HCT116 (cell line): ENCODE data around the gene OPCML. TPM values are rescaled to one million over a fixed set of nuclear protein-coding genes. Genes with fewer than 3 reads are reported as not detected.

Experiments used
- ATAC-seq: fragments of 200-7000 bp; cut with Tn5 transposase; 2 replicates; pipeline ENCODE4 v1.9.1; 2020; ENCODE audit warnings: mild to moderate bottlenecking, moderate library complexity
- BruUV-seq: library from RNA; stranded (reverse); fragments of 400-500 nt; replicated peaks from 2 replicates; lab custom pipeline; 2021; lab: Mats Ljungman, UMichigan
- CTCF ChIA-PET: fragments of 300-600 bp; sonication (Branson Sonifier 250); formaldehyde crosslinking; loops from one replicate; lab custom pipeline; 2021; ENCODE audit warnings: antibody characterized with exemption; lab: Charles Lee
- POLR2A ChIA-PET: fragments of 300-600, 350-600 bp; sonication (Branson Sonifier 250); formaldehyde crosslinking; loops from one replicate; lab custom pipeline; 2021; ENCODE audit warnings: antibody characterized with exemption; lab: Charles Lee
- RAD21 ChIA-PET, 2 experiments: fragments of 300-600 bp; sonication (Branson Sonifier 250); formaldehyde crosslinking; loops; one replicate each; lab custom pipeline; 2023; ENCODE audit warnings: low total read pairs in 2 of 2; ENCODE audit not compliant: uncharacterized antibody in 2 of 2, unreplicated experiment in 2 of 2, low non-redundant PET in 1 of 2; lab: Charles Lee
- DNase-seq: peaks from one replicate; pipeline ENCODE4 v3.0.0-alpha.2; 2010; ENCODE audit warnings: low read depth, low spot score
- H2AFZ ChIP-seq: fragments of 200-600 bp; shearing (Covaris generic), sonication (generic); 2 replicates; pipeline ENCODE4 v1.6.1; 2017; ENCODE audit warnings: low read depth, mixed run types, mixed read lengths, antibody characterized with exemption, low read length; ENCODE audit not compliant: poor library complexity, severe bottlenecking
- H3K27ac ChIP-seq: 2 replicates; pipeline ENCODE4 v1.5.1; 2012; ENCODE audit warnings: low read depth, low read length
- H3K27me3 ChIP-seq: fragments of 200-600 bp; sonication (generic); 2 replicates; pipeline ENCODE4 v1.6.1; 2016; ENCODE audit warnings: mixed run types, low read length, mixed read lengths; ENCODE audit not compliant: insufficient read depth
- H3K36me3 ChIP-seq, 2 experiments: fragments of 200-500 bp in 1 of 2; fragments of 200-600 bp in 1 of 2; sonication (Bioruptor generic) in 1 of 2; sonication (generic) in 1 of 2; 2 replicates each; pipeline versions ENCODE4 v1.5.1 to v1.6.1; 2014 to 2016; ENCODE audit warnings: low read length in 2 of 2, inconsistent platforms in 1 of 2, mixed read lengths in 1 of 2, mixed run types in 1 of 2; ENCODE audit not compliant: insufficient read depth in 2 of 2, control insufficient read depth in 1 of 2
- H3K4me1 ChIP-seq, 2 experiments: fragments of 200-600 bp in 1 of 2; sonication (generic) in 1 of 2; 2 replicates each; pipeline versions ENCODE4 v1.5.1 to v1.6.1; 2012 to 2017; ENCODE audit warnings: low read length in 2 of 2, inconsistent platforms in 1 of 2, mild to moderate bottlenecking in 1 of 2, mixed read lengths in 1 of 2, mixed run types in 1 of 2, moderate library complexity in 1 of 2; ENCODE audit not compliant: insufficient read depth in 2 of 2, control insufficient read depth in 1 of 2
- H3K4me2 ChIP-seq: fragments of 200-600 bp; sonication (generic); 2 replicates; pipeline ENCODE4 v1.6.1; 2017; ENCODE audit warnings: mixed run types, low read length, mixed read lengths
- H3K4me3 ChIP-seq, 2 experiments: fragments of 200-600 bp in 1 of 2; sonication (generic) in 1 of 2; replicated peaks in 1 of 2; 2 replicates each; pipeline ENCODE4 v1.5.1; 2011 to 2016; ENCODE audit warnings: low read length in 2 of 2, control low read depth in 1 of 2, low read depth in 1 of 2, mild to moderate bottlenecking in 1 of 2, mixed read lengths in 1 of 2, mixed run types in 1 of 2
- H3K79me2 ChIP-seq: fragments of 200-600 bp; sonication (generic); 2 replicates; pipeline ENCODE4 v1.6.1; 2017; ENCODE audit warnings: mild to moderate bottlenecking, mixed run types, low read length, moderate library complexity, mixed read lengths; ENCODE audit not compliant: insufficient read depth
- H3K9ac ChIP-seq: fragments of 200-600 bp; sonication (generic); 2 replicates; pipeline ENCODE4 v1.6.1; 2016; ENCODE audit warnings: low read length, mixed read lengths
- H3K9me2 ChIP-seq: fragments of 200-600 bp; sonication (generic), shearing (Covaris generic); 2 replicates; pipeline ENCODE4 v1.6.1; 2017; ENCODE audit warnings: mixed run types, mild to moderate bottlenecking, moderate library complexity; ENCODE audit not compliant: insufficient read depth
- H3K9me3 ChIP-seq, 2 experiments: fragments of 200-500 bp in 1 of 2; fragments of 200-600 bp in 1 of 2; sonication (Bioruptor generic) in 1 of 2; sonication (generic) in 1 of 2; 2 replicates each; pipeline ENCODE4 v1.6.1; 2014 to 2017; ENCODE audit warnings: low read length in 2 of 2, mixed read lengths in 2 of 2, inconsistent platforms in 1 of 2, low read depth in 1 of 2, mild to moderate bottlenecking in 1 of 2, mixed run types in 1 of 2, moderate library complexity in 1 of 2; ENCODE audit not compliant: control insufficient read depth in 1 of 2, insufficient read depth in 1 of 2
- H4K20me1 ChIP-seq: fragments of 200-600 bp; sonication (generic), shearing (Covaris generic); 2 replicates; pipeline ENCODE4 v1.6.1; 2017; ENCODE audit warnings: mixed run types, mild to moderate bottlenecking, moderate library complexity; ENCODE audit not compliant: insufficient read depth
- CEBPB ChIP-seq: IDR thresholded peaks from 2 replicates; pipeline ENCODE4 v1.6.1; 2012; ENCODE audit warnings: low read depth
- CTCF ChIP-seq, 3 experiments: fragments of 200-600 bp in 1 of 3; sonication (generic) in 1 of 3; IDR thresholded peaks in 2 of 3; conservative IDR thresholded peaks in 1 of 3; 2 replicates each; pipeline ENCODE4 v1.5.1; 2012 to 2017; ENCODE audit warnings: low read depth in 2 of 3, low read length in 2 of 3, antibody characterized with exemption in 1 of 3, borderline replicate concordance in 1 of 3, control low read depth in 1 of 3, mild to moderate bottlenecking in 1 of 3, mixed read lengths in 1 of 3, mixed run types in 1 of 3, moderate library complexity in 1 of 3; ENCODE audit not compliant: insufficient read depth in 1 of 3
- EGR1 ChIP-seq: IDR thresholded peaks from 2 replicates; pipeline ENCODE4 v1.6.1; 2012; ENCODE audit warnings: low read depth
- EZH2 ChIP-seq: fragments of 200-600 bp; sonication (generic); IDR thresholded peaks from 2 replicates; pipeline ENCODE4 v1.6.1; 2017; ENCODE audit warnings: antibody characterized with exemption, mixed run types
- EZH2phosphoT487 ChIP-seq: fragments of 200-600 bp; IDR thresholded peaks from 2 replicates; pipeline ENCODE4 v1.6.1; 2018; ENCODE audit warnings: antibody characterized with exemption, borderline replicate concordance
- FOSL1 ChIP-seq: IDR thresholded peaks from 2 replicates; pipeline ENCODE4 v1.6.1; 2012; ENCODE audit warnings: low read depth
- POLR2A ChIP-seq: IDR thresholded peaks from 2 replicates; pipeline ENCODE4 v1.7.0; 2011; ENCODE audit warnings: borderline replicate concordance; ENCODE audit not compliant: insufficient read depth, insufficient read length; ENCODE audit errors: extremely low read depth
- POLR2AphosphoS5 ChIP-seq: IDR thresholded peaks from 2 replicates; pipeline ENCODE4 v1.6.1; 2011; ENCODE audit warnings: mild to moderate bottlenecking, low read depth, low read length, moderate library complexity
- RAD21 ChIP-seq: IDR thresholded peaks from 2 replicates; pipeline ENCODE4 v1.6.1; 2012; ENCODE audit warnings: low read depth, mild to moderate bottlenecking
- SP1 ChIP-seq: IDR thresholded peaks from 2 replicates; pipeline ENCODE4 v1.6.1; 2012; ENCODE audit warnings: low read depth
- SRF ChIP-seq: IDR thresholded peaks from 2 replicates; pipeline ENCODE4 v1.6.1; 2012; ENCODE audit warnings: low read depth
- intact Hi-C: fragments of 100-400 bp; cut with micrococcal nuclease; formaldehyde crosslinking; loops from 2 replicates; pipeline ENCODE4 v1.10.0; 2022
- total RNA-seq: library from RNA; stranded (reverse); gene quantifications from one replicate; pipeline ENCODE4 v1.2.1, GENCODE V29; 2021; ENCODE audit not compliant: unreplicated experiment

The OPCML gene
- total RNA-seq, 1 experiment from 2014 or later, result not detected

- no peak overlapping the region for H3K9ac ChIP-seq
- H4K20me1 ChIP-seq, result no peaks in the 10 kb centered on the region
- BruUV-seq, result no TSS peak
- ATAC-seq, result no peak
- H3K4me1 ChIP-seq, result no peaks in the 10 kb centered on the region
- no peaks in the 10 kb centered on the region for H3K79me2 ChIP-seq
- H3K4me3 ChIP-seq, result no peak overlapping the region
- RAD21 ChIA-PET, result no interaction called here
- intact Hi-C loops, result no loop called here
- no peak for TF ChIP-seq SP1
- TF ChIP-seq RAD21, result no peak
- no peak for TF ChIP-seq FOSL1
- TF ChIP-seq POLR2AphosphoS5, result no peak
- no peak for TF ChIP-seq EGR1
- no peak for TF ChIP-seq POLR2A
- no peak for TF ChIP-seq EZH2phosphoT487
- no peak for TF ChIP-seq CTCF (IDR thresholded peaks at IDR 0.05 in 2 of 3, conservative IDR thresholded peaks at IDR 0.05 in 1 of 3; ENCODE audit: borderline replicate concordance in 1 of 3, insufficient read depth in 1 of 3, low read depth in 2 of 3, low read length in 2 of 3)
- no peak for TF ChIP-seq EZH2
- no peak for TF ChIP-seq SRF
- no peak for TF ChIP-seq CEBPB
- TF ChIP-seq, all 23 proteins: peak for 0
- H3K4me2 ChIP-seq, result no peak overlapping the region
- ChIA-PET CTCF (no interaction called here), POLR2A (no interaction called here)
- no peak overlapping the region for H2AFZ ChIP-seq
- H3K9me2 ChIP-seq, result no peaks in the 10 kb centered on the region
- H3K27ac ChIP-seq, result no peak overlapping the region
- H3K9me3 ChIP-seq, result peaks cover 0 to 11% of the 10 kb centered on the region in 2 experiments; a peak in 2 of 4 replicates
- no peak for DNase-seq
- H3K27me3 ChIP-seq, result no peaks in the 10 kb centered on the region
- H3K36me3 ChIP-seq, result no peaks in the 10 kb centered on the region
Measured at GRCh38 chr11:133326332-133326731, 206.0 kb downstream of the OPCML start.
